ENCODE results near the gene ARMC9.

- TF ChIP-seq TAF1 (IDR thresholded peaks at IDR 0.05; ENCODE audit: borderline replicate concordance, insufficient read depth, low read length) (no peak), POLR2AphosphoS5 (IDR thresholded peaks at IDR 0.05; ENCODE audit: low read depth, low read length) (no peak), SIN3A (IDR thresholded peaks at IDR 0.05; ENCODE audit: borderline replicate concordance, insufficient read depth, low read length) (no peak)
These were observed 96.9 kb downstream of the ARMC9 start for GRCh38 chr2:231295363-231295655.

Data from PFSK-1 (cell line).